ENCODE data around the gene SCLY. TPM values are rescaled to one million over a fixed set of nuclear protein-coding genes. Genes with fewer than 3 reads are reported as not detected.

Gene SCLY
- total and polyA plus RNA-seq, 12 donors, result 8.3 to 14.5 (median 11.4) TPM

GRCh38 chr2:238082151-238082550, 21.4 kb downstream of the SCLY start:
- DNase-seq (no peak), ATAC-seq (peak in 1 of 8 donors; percentile 34)
- WGBS, 2 donors, result 89 to 90% methylated on average over 17 of the region's 17 CpGs
- Histone ChIP-seq H3K9me3 (peaks cover 0 to 18% (median 0%) of the 10 kb centered on the region in 11 donors), H3K27me3 (no peaks in the 10 kb centered on the region), H3K36me3 (peaks cover 0 to 76% (median 25%) of the 10 kb centered on the region in 9 donors), H3K4me1 (peaks cover 0 to 5% (median 0%) of the 10 kb centered on the region in 9 donors), H3K4me3 (no peak overlapping the region), H3K27ac (no peak overlapping the region)
- TF ChIP-seq CTCF (IDR thresholded peaks at IDR 0.05), result no peak
- intact Hi-C loops (cut with DNase I), result no loop called here

GRCh38 chr2:238082827-238083226, 22.0 kb downstream of the SCLY start:
- Histone ChIP-seq H3K9me3 (peaks cover 0 to 13% (median 0%) of the 10 kb centered on the region in 11 donors), H3K4me3 (no peak overlapping the region), H3K36me3 (peaks cover 0 to 70% (median 25%) of the 10 kb centered on the region in 9 donors), H3K27ac (no peak overlapping the region), H3K4me1 (peaks cover 0 to 8% (median 0%) of the 10 kb centered on the region in 9 donors), H3K27me3 (no peaks in the 10 kb centered on the region)
- intact Hi-C loops (cut with DNase I), result no loop called here
- TF ChIP-seq CTCF (IDR thresholded peaks at IDR 0.05), result no peak
- DNase-seq (no peak), ATAC-seq (no peak)
- 89 to 92% methylated on average over 7 of the region's 7 CpGs for WGBS, 2 donors

GRCh38 chr2:238083919-238084318, 23.1 kb downstream of the SCLY start:
- H3K36me3 ChIP-seq, result peaks cover 0 to 70% (median 25%) of the 10 kb centered on the region in 9 donors
- H3K27ac ChIP-seq, result no peak overlapping the region
- H3K9me3 ChIP-seq, result peaks cover 0 to 13% (median 0%) of the 10 kb centered on the region in 11 donors
- DNase-seq (no peak), ATAC-seq (no peak)
- no peaks in the 10 kb centered on the region for H3K27me3 ChIP-seq
- WGBS, 2 donors, result 96 to 98% methylated on average over 5 of the region's 5 CpGs
- no peak for TF ChIP-seq CTCF (IDR thresholded peaks at IDR 0.05)
- intact Hi-C loops (cut with DNase I), result no loop called here
- peaks cover 0 to 8% (median 0%) of the 10 kb centered on the region in 9 donors for H3K4me1 ChIP-seq
- H3K4me3 ChIP-seq, result no peak overlapping the region

GRCh38 chr2:238084761-238085160, 24.0 kb downstream of the SCLY start:
- WGBS, 2 donors, result 81 to 91% methylated on average over 7 of the region's 7 CpGs
- ATAC-seq (no peak), DNase-seq (no peak)
- Histone ChIP-seq H3K27me3 (no peaks in the 10 kb centered on the region), H3K4me3 (no peak overlapping the region), H3K27ac (no peak overlapping the region), H3K36me3 (peaks cover 0 to 67% (median 25%) of the 10 kb centered on the region in 9 donors), H3K9me3 (peaks cover 0 to 7% (median 0%) of the 10 kb centered on the region in 11 donors), H3K4me1 (peaks cover 0 to 8% (median 0%) of the 10 kb centered on the region in 9 donors)
- intact Hi-C loops (cut with DNase I), result no loop called here
- TF ChIP-seq CTCF (IDR thresholded peaks at IDR 0.05), result no peak

Data from heart right ventricle (tissue), 16 donors.